Activated CD4-positive, alpha-beta T cell treated with anti-CD3 and anti-CD28 coated beads, Interleukin-2, amount 50 U/mL, for 4 hours (primary cell): ENCODE results near the gene HSPBP1.
A peak's percentile ranks its signal among the peaks of the same experiment; 100 is the strongest.
"Not testable (repeated sequence)": the region's sequence is repeated elsewhere in the genome, so short reads cannot be mapped to it uniquely, and the experiment has no call there.

Experiments
- DNase-seq, 2 experiments: peaks; one replicate each; pipeline ENCODE4 v3.0.0-alpha.2; 2020

HSPBP1 gene

GRCh38 chr19:55231391-55232285 is 48.3 kb downstream of the HSPBP1 start:
- no peak for DNase-seq

- no peak for DNase-seq
Observed at GRCh38 chr19:55230780-55231179, 49.1 kb downstream of the HSPBP1 start.

GRCh38 chr19:55230329-55230728 is 49.6 kb downstream of the HSPBP1 start:
- DNase-seq: no peak

- no peak for DNase-seq
Observed at GRCh38 chr19:55229789-55230182, 50.1 kb downstream of the HSPBP1 start.

- DNase-seq: no peak
Observed at GRCh38 chr19:55229145-55229788, 50.6 kb downstream of the HSPBP1 start.

GRCh38 chr19:55228403-55229031 is 51.4 kb downstream of the HSPBP1 start, which contains the start of gene TMEM86B:
Gene TMEM86B (minus strand): TSS chr19:55228763. CDS start chr19:55228741, 22 bp downstream.
- no peak for DNase-seq

GRCh38 chr19:55228015-55228391 is 51.9 kb downstream of the HSPBP1 start:
- DNase-seq: no peak

GRCh38 chr19:55227241-55228014 is 52.5 kb downstream of the HSPBP1 start:
- no peak for DNase-seq

- DNase-seq: no peak
Observed at GRCh38 chr19:55226788-55227187, 53.1 kb downstream of the HSPBP1 start.

GRCh38 chr19:55226273-55226672 is 53.6 kb downstream of the HSPBP1 start:
- no peak for DNase-seq

- no peak for DNase-seq
Observed at GRCh38 chr19:55225415-55225958, 54.4 kb downstream of the HSPBP1 start.

- DNase-seq: not testable (repeated sequence)
Observed at GRCh38 chr19:55224679-55225414, 55.1 kb downstream of the HSPBP1 start.

- DNase-seq: no peak
Observed at GRCh38 chr19:55224038-55224665, 55.8 kb downstream of the HSPBP1 start.

- DNase-seq: no peak
Observed at GRCh38 chr19:55223291-55224037, 56.4 kb downstream of the HSPBP1 start.

- no peak for DNase-seq
Observed at GRCh38 chr19:55220525-55220924, 59.4 kb downstream of the HSPBP1 start.

- DNase-seq: peak in 1 of 2 experiments; percentile 25
Observed at GRCh38 chr19:55216461-55217198, 63.3 kb downstream of the HSPBP1 start.

- no peak for DNase-seq
Observed at GRCh38 chr19:55213547-55213946, 66.4 kb downstream of the HSPBP1 start.

- DNase-seq: peak; percentile 17 to 26
Observed at GRCh38 chr19:55212447-55212846, 67.5 kb downstream of the HSPBP1 start.
